K562 (cell line): Measurements from ENCODE around the gene SELENOW. TPM values are rescaled to one million over a fixed set of nuclear protein-coding genes. Genes with fewer than 3 reads are reported as not detected.

ENCODE experiments used
- FOXA1 ChIP-seq: fragments of 450-650 bp; IDR thresholded peaks from 2 replicates; pipeline ENCODE4 v1.6.1; 2016; ENCODE audit warnings: mild to moderate bottlenecking, borderline replicate concordance
- HDAC6 ChIP-seq: IDR thresholded peaks from 2 replicates; pipeline ENCODE4 v1.6.1; 2012; ENCODE audit warnings: low read depth, mild to moderate bottlenecking, control low read depth, inconsistent platforms, low read length, moderate library complexity
- MCM2 ChIP-seq: fragments of 450-650 bp; IDR thresholded peaks from 2 replicates; pipeline ENCODE4 v1.6.1; 2017; ENCODE audit warnings: low read depth, mild to moderate bottlenecking
- NFE2L1 ChIP-seq: fragments of 450-650 bp; IDR thresholded peaks from 2 replicates; pipeline ENCODE4 v1.6.1; 2016; ENCODE audit warnings: missing genetic modification characterization, low read depth, mild to moderate bottlenecking, missing compliant biosample characterization, moderate library complexity, borderline replicate concordance
- polyA plus RNA-seq, 8 experiments: library from polyadenylated mRNA; depleted of rRNA in 4 of 8; stranded (reverse) in 5 of 8; unstranded in 3 of 8; fragments of >200 nt; fragmentation: Nextera tagmentation in 2 of 8; fragmentation: Illumina TruSeq in 1 of 8; extraction: Ambion mirVana in 2 of 8; extraction: Trizol in 1 of 8; gene quantifications; 2 replicates each; pipeline versions ENCODE4 v1.2.1 to v1.2.3, GENCODE V29; 2011 to 2014; ENCODE audit warnings: inconsistent platforms in 1 of 8, missing spikeins in 1 of 8
- total RNA-seq, 7 experiments: library from RNA; depleted of rRNA in 6 of 7; stranded (reverse); fragments of >200 nt in 6 of 7; fragmentation: Illumina TruSeq in 2 of 7; extraction: Trizol in 2 of 7; gene quantifications; 2 replicates each; pipeline versions ENCODE4 v1.2.1 to v1.2.3, GENCODE V29; 2011 to 2021; ENCODE audit warnings: low replicate concordance in 1 of 7
- TF ChIP-seq, protein P1 (sequence below): fragments of 250-450 bp; sonication (Bioruptor Pico); IDR thresholded peaks from 2 replicates; pipeline ENCODE4 v1.4.0; 2020

The SELENOW gene
- total and polyA plus RNA-seq, 9 of the 15 experiments (the other 6 are each of a cell fraction or from before 2014, with no cell fraction given), result 91.9 to 279 (median 156) TPM

DNA sequence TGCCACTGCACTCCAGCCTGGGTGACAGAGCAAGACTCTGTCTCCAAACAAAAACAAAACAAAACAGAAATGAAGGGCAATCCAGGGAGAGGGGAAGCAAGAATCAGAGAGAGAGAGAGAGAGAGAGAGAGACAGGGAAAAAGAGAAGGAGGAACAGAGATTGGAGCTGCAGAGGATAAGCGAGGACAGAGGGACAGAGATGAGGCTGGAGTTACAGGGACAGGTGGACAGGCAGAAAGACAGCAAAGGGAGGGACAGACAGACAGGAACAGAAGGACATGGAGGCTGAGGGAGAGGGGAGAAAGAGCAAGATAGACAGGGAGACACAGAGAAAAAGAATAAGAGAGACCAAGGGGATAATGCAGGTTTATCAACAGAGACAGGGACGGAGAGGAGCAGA is 41.9 kb downstream of the SELENOW start (continued):
- TF ChIP-seq, protein P1, sequence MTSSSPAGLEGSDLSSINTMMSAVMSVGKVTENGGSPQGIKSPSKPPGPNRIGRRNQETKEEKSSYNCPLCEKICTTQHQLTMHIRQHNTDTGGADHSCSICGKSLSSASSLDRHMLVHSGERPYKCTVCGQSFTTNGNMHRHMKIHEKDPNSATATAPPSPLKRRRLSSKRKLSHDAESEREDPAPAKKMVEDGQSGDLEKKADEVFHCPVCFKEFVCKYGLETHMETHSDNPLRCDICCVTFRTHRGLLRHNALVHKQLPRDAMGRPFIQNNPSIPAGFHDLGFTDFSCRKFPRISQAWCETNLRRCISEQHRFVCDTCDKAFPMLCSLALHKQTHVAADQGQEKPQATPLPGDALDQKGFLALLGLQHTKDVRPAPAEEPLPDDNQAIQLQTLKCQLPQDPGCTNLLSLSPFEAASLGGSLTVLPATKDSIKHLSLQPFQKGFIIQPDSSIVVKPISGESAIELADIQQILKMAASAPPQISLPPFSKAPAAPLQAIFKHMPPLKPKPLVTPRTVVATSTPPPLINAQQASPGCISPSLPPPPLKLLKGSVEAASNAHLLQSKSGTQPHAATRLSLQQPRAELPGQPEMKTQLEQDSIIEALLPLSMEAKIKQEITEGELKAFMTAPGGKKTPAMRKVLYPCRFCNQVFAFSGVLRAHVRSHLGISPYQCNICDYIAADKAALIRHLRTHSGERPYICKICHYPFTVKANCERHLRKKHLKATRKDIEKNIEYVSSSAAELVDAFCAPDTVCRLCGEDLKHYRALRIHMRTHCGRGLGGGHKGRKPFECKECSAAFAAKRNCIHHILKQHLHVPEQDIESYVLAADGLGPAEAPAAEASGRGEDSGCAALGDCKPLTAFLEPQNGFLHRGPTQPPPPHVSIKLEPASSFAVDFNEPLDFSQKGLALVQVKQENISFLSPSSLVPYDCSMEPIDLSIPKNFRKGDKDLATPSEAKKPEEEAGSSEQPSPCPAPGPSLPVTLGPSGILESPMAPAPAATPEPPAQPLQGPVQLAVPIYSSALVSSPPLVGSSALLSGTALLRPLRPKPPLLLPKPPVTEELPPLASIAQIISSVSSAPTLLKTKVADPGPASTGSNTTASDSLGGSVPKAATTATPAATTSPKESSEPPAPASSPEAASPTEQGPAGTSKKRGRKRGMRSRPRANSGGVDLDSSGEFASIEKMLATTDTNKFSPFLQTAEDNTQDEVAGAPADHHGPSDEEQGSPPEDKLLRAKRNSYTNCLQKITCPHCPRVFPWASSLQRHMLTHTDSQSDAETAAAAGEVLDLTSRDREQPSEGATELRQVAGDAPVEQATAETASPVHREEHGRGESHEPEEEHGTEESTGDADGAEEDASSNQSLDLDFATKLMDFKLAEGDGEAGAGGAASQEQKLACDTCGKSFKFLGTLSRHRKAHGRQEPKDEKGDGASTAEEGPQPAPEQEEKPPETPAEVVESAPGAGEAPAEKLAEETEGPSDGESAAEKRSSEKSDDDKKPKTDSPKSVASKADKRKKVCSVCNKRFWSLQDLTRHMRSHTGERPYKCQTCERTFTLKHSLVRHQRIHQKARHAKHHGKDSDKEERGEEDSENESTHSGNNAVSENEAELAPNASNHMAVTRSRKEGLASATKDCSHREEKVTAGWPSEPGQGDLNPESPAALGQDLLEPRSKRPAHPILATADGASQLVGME (CRISPR knock-in tag), result no peak
- TF ChIP-seq MCM2 (no peak), FOXA1 (no peak), NFE2L1 (tag) (no peak), HDAC6 (no peak)
